HG03103 (cell line): ENCODE data around the gene SH2D6.
"Not testable (repeated sequence)": the region's sequence is repeated elsewhere in the genome, so short reads cannot be mapped to it uniquely, and the experiment has no call there.

ENCODE experiments used
- ATAC-seq: cut with Tn5 transposase; IDR thresholded peaks from one replicate; pipeline ENCODE4 v1.9.1; 2021; ENCODE audit warnings: low read depth; ENCODE audit not compliant: unreplicated experiment

Gene SH2D6

GRCh38 chr2:85437488-85438200, 19.1 kb downstream of the SH2D6 start:
- peak; percentile 75 for ATAC-seq

GRCh38 chr2:85438201-85439024, 19.9 kb downstream of the SH2D6 start:
- no peak for ATAC-seq

- no peak for ATAC-seq
These were observed 20.5 kb downstream of the SH2D6 start for GRCh38 chr2:85439025-85439472.

- not testable (repeated sequence) for ATAC-seq
These were observed 21.1 kb downstream of the SH2D6 start for GRCh38 chr2:85439569-85439968.

- no peak for ATAC-seq
These were observed 21.5 kb downstream of the SH2D6 start for GRCh38 chr2:85439986-85440385.

- ATAC-seq: no peak
These were observed 22.2 kb downstream of the SH2D6 start for GRCh38 chr2:85440729-85441128.

- ATAC-seq: no peak
These were observed 23.4 kb downstream of the SH2D6 start for GRCh38 chr2:85441864-85442263.

- ATAC-seq: no peak
These were observed 26.2 kb downstream of the SH2D6 start for GRCh38 chr2:85444629-85445172.

- ATAC-seq: no peak
These were observed 27.1 kb downstream of the SH2D6 start for GRCh38 chr2:85445316-85446295.

- no peak for ATAC-seq
These were observed 28.0 kb downstream of the SH2D6 start for GRCh38 chr2:85446296-85447221.

GRCh38 chr2:85447222-85447585, 28.7 kb downstream of the SH2D6 start:
- ATAC-seq: no peak

GRCh38 chr2:85448461-85449213, 30.1 kb downstream of the SH2D6 start:
- no peak for ATAC-seq

- no peak for ATAC-seq
These were observed 30.7 kb downstream of the SH2D6 start for GRCh38 chr2:85449214-85449588.

- ATAC-seq: no peak
These were observed 33.7 kb downstream of the SH2D6 start for GRCh38 chr2:85452237-85452636.

GRCh38 chr2:85453571-85453970, 35.1 kb downstream of the SH2D6 start:
- ATAC-seq: no peak

- ATAC-seq: no peak
These were observed 37.1 kb downstream of the SH2D6 start for GRCh38 chr2:85455552-85456090.

GRCh38 chr2:85457043-85457442, 38.5 kb downstream of the SH2D6 start:
- ATAC-seq: no peak

- no peak for ATAC-seq
These were observed 39.4 kb downstream of the SH2D6 start for GRCh38 chr2:85457877-85458316.
